ENCODE measurements around the gene ATG10.

DNA sequence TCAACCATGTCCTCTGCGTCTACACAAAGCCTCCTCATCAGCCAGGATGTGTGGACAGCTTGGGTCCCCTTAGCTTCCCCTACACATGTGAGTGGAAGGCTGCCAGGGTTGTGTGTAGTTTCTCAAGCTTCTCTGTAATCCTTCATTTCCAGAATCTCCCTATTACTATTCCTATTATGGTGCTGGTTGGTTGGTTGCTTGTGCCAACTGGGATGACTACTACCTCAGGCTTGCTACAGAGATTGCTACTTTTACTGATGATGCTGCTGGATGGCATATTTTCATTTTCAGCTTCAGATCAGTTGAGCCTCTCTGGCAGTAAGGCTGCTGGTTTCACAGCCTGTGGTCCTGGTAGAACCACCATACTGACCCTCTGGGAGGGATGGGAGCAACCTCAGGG, 39.9 kb downstream of the ATG10 start:
- TF ChIP-seq POLR2AphosphoS5 (IDR thresholded peaks at IDR 0.05) (peak; percentile 46), CTCF (IDR thresholded peaks at IDR 0.05) (no peak), POLR2A (IDR thresholded peaks at IDR 0.05) (no peak)

All from gastroesophageal sphincter (tissue), 3 donors.